ACC112 (cell line): ENCODE measurements around the gene KLF4.

Source experiments
- H2AFZ ChIP-seq: fragments of 200-600 bp; sonication (generic); one replicate; pipeline ENCODE4 v1.6.0; 2017; ENCODE audit warnings: antibody characterized with exemption, low read length; ENCODE audit not compliant: unreplicated experiment
- H3K27ac ChIP-seq: fragments of 200-600 bp; sonication (generic); 2 replicates; pipeline ENCODE4 v1.5.1; 2014; ENCODE audit warnings: low read depth, mild to moderate bottlenecking, antibody characterized with exemption, low read length, moderate library complexity
- H3K27me3 ChIP-seq: fragments of 200-600 bp; sonication (generic); 2 replicates; pipeline ENCODE4 v1.6.1; 2014; ENCODE audit warnings: mild to moderate bottlenecking, antibody characterized with exemption, low read length, moderate library complexity, mixed read lengths; ENCODE audit not compliant: insufficient read depth
- H3K36me3 ChIP-seq: fragments of 200-600 bp; sonication (generic); 2 replicates; pipeline ENCODE4 v1.6.1; 2016; ENCODE audit warnings: mild to moderate bottlenecking, antibody characterized with exemption, low read length, moderate library complexity, mixed read lengths; ENCODE audit not compliant: insufficient read depth
- H3K4me1 ChIP-seq: fragments of 200-600 bp; sonication (generic); one replicate; pipeline ENCODE4 v1.6.1; 2016; ENCODE audit warnings: low read length, mixed read lengths; ENCODE audit not compliant: insufficient read depth, unreplicated experiment, control insufficient read depth
- H3K4me3 ChIP-seq: fragments of 200-600 bp; sonication (generic); 2 replicates; pipeline ENCODE4 v1.5.1; 2014; ENCODE audit warnings: mild to moderate bottlenecking, low read depth, low read length
- H3K79me2 ChIP-seq: fragments of 200-600 bp; sonication (generic); one replicate; pipeline ENCODE4 v1.6.0; 2016; ENCODE audit warnings: low read length; ENCODE audit not compliant: control insufficient read depth, unreplicated experiment, insufficient read depth

The KLF4 gene

GRCh38 chr9:107487521-107488374 lies 1.8 kb downstream of the KLF4 start:
- H3K4me1 ChIP-seq, result peaks cover 27% of the 10 kb centered on the region
- H3K4me3 ChIP-seq, result peak overlapping the region; percentile 85
- no peaks in the 10 kb centered on the region for H3K27me3 ChIP-seq
- peak overlapping the region; percentile 68; the same call in 1 of the 2 replicates for H3K27ac ChIP-seq
- H2AFZ ChIP-seq, result no peak overlapping the region
- H3K36me3 ChIP-seq, result peaks cover 26% of the 10 kb centered on the region
- H3K79me2 ChIP-seq, result peaks cover 40% of the 10 kb centered on the region

- Histone ChIP-seq H3K4me1 (peaks cover 27% of the 10 kb centered on the region), H3K27me3 (no peaks in the 10 kb centered on the region), H3K36me3 (peaks cover 26% of the 10 kb centered on the region), H2AFZ (no peak overlapping the region), H3K27ac (peak overlapping the region; percentile 16; the same call in 1 of the 2 replicates), H3K79me2 (peaks cover 40% of the 10 kb centered on the region), H3K4me3 (peak overlapping the region; percentile 85)
These were observed 2.7 kb downstream of the KLF4 start for GRCh38 chr9:107486674-107487520.

GRCh38 chr9:107485458-107486043 lies 4.0 kb downstream of the KLF4 start:
- peaks cover 26% of the 10 kb centered on the region for H3K36me3 ChIP-seq
- peaks cover 40% of the 10 kb centered on the region for H3K79me2 ChIP-seq
- H3K4me1 ChIP-seq, result peaks cover 30% of the 10 kb centered on the region
- H3K4me3 ChIP-seq, result peak overlapping the region; percentile 85
- H3K27ac ChIP-seq, result peak overlapping the region; percentile 4; the same call in 1 of the 2 replicates
- H3K27me3 ChIP-seq, result no peaks in the 10 kb centered on the region
- H2AFZ ChIP-seq, result no peak overlapping the region

DNA sequence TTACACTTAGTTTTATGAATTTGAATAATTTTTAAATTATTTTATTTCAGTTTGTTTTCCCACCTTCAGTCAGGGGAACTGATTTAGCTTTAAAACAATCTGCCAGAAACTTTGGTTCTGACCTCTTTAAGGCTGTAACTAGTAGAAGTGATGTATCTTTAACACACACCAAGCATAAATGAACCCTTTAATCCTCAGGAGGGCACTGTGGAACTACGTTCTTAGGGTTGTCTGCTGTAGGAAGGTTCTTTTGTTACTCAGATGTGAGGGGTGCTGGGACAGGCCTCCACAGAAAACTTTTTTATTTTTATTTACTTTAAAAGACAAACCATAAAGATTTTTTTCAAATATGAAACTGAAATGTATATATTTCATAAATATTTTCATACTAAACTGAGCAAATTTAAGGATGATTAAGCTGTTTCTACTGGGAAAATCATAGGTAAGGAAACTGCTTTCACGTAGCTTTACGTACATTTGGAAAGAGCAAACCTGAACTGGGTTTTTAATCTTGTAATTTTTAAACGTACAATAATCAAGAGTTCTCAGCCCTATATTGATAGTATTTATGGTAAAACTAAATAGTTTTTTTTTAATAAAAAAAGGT lies 5.3 kb downstream of the KLF4 start:
- no peak overlapping the region for H3K4me3 ChIP-seq

GRCh38 chr9:107483666-107484065 lies 5.9 kb downstream of the KLF4 start:
- no peak overlapping the region for H3K27ac ChIP-seq
- no peak overlapping the region for H2AFZ ChIP-seq
- H3K79me2 ChIP-seq, result peaks cover 33% of the 10 kb centered on the region
- no peak overlapping the region for H3K4me3 ChIP-seq
- H3K36me3 ChIP-seq, result peaks cover 26% of the 10 kb centered on the region
- H3K27me3 ChIP-seq, result no peaks in the 10 kb centered on the region
- H3K4me1 ChIP-seq, result peaks cover 30% of the 10 kb centered on the region

More for the DNA sequence above, 5.3 kb downstream of the KLF4 start:
- Histone ChIP-seq H2AFZ (no peak overlapping the region), H3K27me3 (no peaks in the 10 kb centered on the region), H3K79me2 (peaks cover 38% of the 10 kb centered on the region), H3K27ac (no peak overlapping the region), H3K4me1 (peaks cover 30% of the 10 kb centered on the region), H3K36me3 (peaks cover 26% of the 10 kb centered on the region)

GRCh38 chr9:107481035-107481434 lies 8.5 kb downstream of the KLF4 start:
- Histone ChIP-seq H3K36me3 (peaks cover 9% of the 10 kb centered on the region), H3K4me3 (peak overlapping the region; percentile 72), H2AFZ (peak overlapping the region; percentile 61), H3K27me3 (no peaks in the 10 kb centered on the region), H3K79me2 (peaks cover 8% of the 10 kb centered on the region), H3K27ac (peak overlapping the region; percentile 77), H3K4me1 (peaks cover 22% of the 10 kb centered on the region)

GRCh38 chr9:107480386-107480789 lies 9.2 kb downstream of the KLF4 start:
- peaks cover 2% of the 10 kb centered on the region; the same call in 1 of the 2 replicates for H3K36me3 ChIP-seq
- H3K27ac ChIP-seq, result peak overlapping the region; percentile 77
- peak overlapping the region; percentile 72 for H3K4me3 ChIP-seq
- H3K4me1 ChIP-seq, result peaks cover 15% of the 10 kb centered on the region
- peak overlapping the region; percentile 61 for H2AFZ ChIP-seq
- peaks cover 1% of the 10 kb centered on the region for H3K79me2 ChIP-seq
- H3K27me3 ChIP-seq, result no peaks in the 10 kb centered on the region

DNA sequence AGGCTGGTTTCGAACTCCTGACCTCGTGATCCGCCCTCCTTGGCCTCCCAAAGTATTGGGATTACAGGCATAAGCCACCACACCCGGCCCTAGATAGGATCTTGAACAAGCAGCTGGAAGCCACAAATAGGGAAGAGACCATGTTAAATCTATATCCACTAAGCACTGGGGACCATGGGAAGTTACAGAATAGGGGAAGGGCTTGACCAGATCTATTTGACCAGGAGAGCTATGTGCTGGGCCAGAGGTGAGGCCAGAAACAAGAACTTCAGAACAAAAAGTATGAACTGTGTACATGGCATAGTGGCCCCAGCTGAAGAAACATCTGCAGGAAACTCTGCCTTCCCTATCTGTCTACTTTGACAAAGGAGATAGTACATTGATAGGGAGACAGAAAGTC lies 10.8 kb downstream of the KLF4 start:
- Histone ChIP-seq H3K36me3 (no peaks in the 10 kb centered on the region), H3K79me2 (no peaks in the 10 kb centered on the region), H2AFZ (no peak overlapping the region), H3K4me1 (peaks cover 9% of the 10 kb centered on the region), H3K27me3 (no peaks in the 10 kb centered on the region), H3K4me3 (no peak overlapping the region), H3K27ac (no peak overlapping the region)

- no peaks in the 10 kb centered on the region for H3K79me2 ChIP-seq
- no peaks in the 10 kb centered on the region for H3K36me3 ChIP-seq
- no peak overlapping the region for H2AFZ ChIP-seq
- no peaks in the 10 kb centered on the region for H3K4me1 ChIP-seq
- no peaks in the 10 kb centered on the region for H3K27me3 ChIP-seq
- no peak overlapping the region for H3K27ac ChIP-seq
- no peak overlapping the region for H3K4me3 ChIP-seq
These were observed 15.4 kb downstream of the KLF4 start for GRCh38 chr9:107474124-107474523.
